CD14-positive monocyte (primary cell): Measurements from ENCODE around the gene XPR1. TPM values are rescaled to one million over a fixed set of nuclear protein-coding genes. Genes with fewer than 3 reads are reported as not detected.

Source experiments
- DNase-seq, 3 donors: peaks; one replicate each; pipeline ENCODE4 v3.0.0-alpha.2; 2011 to 2022
- H2AFZ ChIP-seq: 2 replicates; pipeline ENCODE4 v1.6.0; 2012; ENCODE audit warnings: mild to moderate bottlenecking, low read depth, low read length, inconsistent platforms; ENCODE audit not compliant: insufficient read depth, poor library complexity, severe bottlenecking
- H3K27ac ChIP-seq, 2 donors: 1 replicate in 1 of 2; 2 replicates in 1 of 2; pipeline ENCODE4 v1.5.1; 2012 to 2013; ENCODE audit warnings: low read length in 2 of 2, control low read depth in 1 of 2, inconsistent platforms in 1 of 2, low read depth in 1 of 2, mild to moderate bottlenecking in 1 of 2
- H3K27me3 ChIP-seq, 2 donors: one replicate each; pipeline versions ENCODE4 v1.6.0 to v1.6.1; 2011 to 2013; ENCODE audit warnings: low read length in 2 of 2; ENCODE audit not compliant: control insufficient read depth in 2 of 2, insufficient read depth in 2 of 2
- H3K36me3 ChIP-seq, 2 donors: replicated peaks in 1 of 2; 1 replicate in 1 of 2; 2 replicates in 1 of 2; pipeline versions ENCODE4 v1.5.1 to v1.6.1; 2012 to 2013; ENCODE audit warnings: low read length in 2 of 2, control low read depth in 1 of 2, inconsistent platforms in 1 of 2, mild to moderate bottlenecking in 1 of 2; ENCODE audit not compliant: insufficient read depth in 2 of 2, control insufficient read depth in 1 of 2
- H3K4me1 ChIP-seq, 2 donors: 1 replicate in 1 of 2; 2 replicates in 1 of 2; pipeline versions ENCODE4 v1.5.1 to v1.6.1; 2012 to 2013; ENCODE audit warnings: low read length in 2 of 2, control low read depth in 1 of 2, inconsistent platforms in 1 of 2, mild to moderate bottlenecking in 1 of 2, moderate library complexity in 1 of 2; ENCODE audit not compliant: insufficient read depth in 2 of 2, control insufficient read depth in 1 of 2
- H3K4me2 ChIP-seq: replicated peaks from 2 replicates; pipeline ENCODE3; 2012; ENCODE audit warnings: low read length, moderate library complexity, mild to moderate bottlenecking; ENCODE audit not compliant: poor library complexity, severe bottlenecking; ENCODE audit errors: extremely low read depth
- H3K4me3 ChIP-seq, 3 experiments: fragments of 200-600 bp in 1 of 3; sonication (generic) in 1 of 3; replicated peaks in 1 of 3; 1 replicate in 2 of 3; 2 replicates in 1 of 3; pipeline ENCODE4 v1.5.1; 2011 to 2013; ENCODE audit warnings: low read length in 3 of 3, mild to moderate bottlenecking in 3 of 3, control low read depth in 2 of 3, low read depth in 2 of 3, inconsistent platforms in 1 of 3, moderate library complexity in 1 of 3
- H3K79me2 ChIP-seq: 2 replicates; pipeline ENCODE4 v1.6.0; 2012; ENCODE audit warnings: mild to moderate bottlenecking, control low read depth, inconsistent platforms, low read length, moderate library complexity; ENCODE audit not compliant: insufficient read depth
- H3K9ac ChIP-seq: 2 replicates; pipeline ENCODE4 v1.6.0; 2017; ENCODE audit warnings: low read length, mild to moderate bottlenecking; ENCODE audit not compliant: insufficient read depth, poor library complexity, severe bottlenecking
- H3K9me3 ChIP-seq, 2 donors: replicated peaks in 1 of 2; 1 replicate in 1 of 2; 2 replicates in 1 of 2; pipeline versions ENCODE4 v1.5.1 to v1.6.1; 2012 to 2013; ENCODE audit warnings: low read length in 2 of 2, control low read depth in 1 of 2; ENCODE audit not compliant: control insufficient read depth in 1 of 2, insufficient read depth in 1 of 2
- H4K20me1 ChIP-seq: 2 replicates; pipeline ENCODE4 v1.6.0; 2012; ENCODE audit warnings: mild to moderate bottlenecking, low read length, control low read depth, moderate library complexity; ENCODE audit not compliant: insufficient read depth
- H3K27ac Mint-ChIP-seq, 7 donors: one replicate each; pipeline ENCODE4 v1.8.0; 2020; ENCODE audit warnings: mild to moderate bottlenecking in 7 of 7, mixed read lengths in 7 of 7, moderate library complexity in 6 of 7, inconsistent platforms in 2 of 7
- H3K27me3 Mint-ChIP-seq, 3 donors: one replicate each; pipeline ENCODE4 v1.8.0; 2021 to 2022; ENCODE audit warnings: low read depth in 3 of 3, mild to moderate bottlenecking in 3 of 3, mixed read lengths in 3 of 3, moderate library complexity in 3 of 3, inconsistent platforms in 1 of 3
- H3K36me3 Mint-ChIP-seq, 2 donors: one replicate each; pipeline ENCODE4 v1.8.0; 2020; ENCODE audit warnings: mixed read lengths in 2 of 2, inconsistent platforms in 1 of 2, mild to moderate bottlenecking in 1 of 2
- H3K4me1 Mint-ChIP-seq: one replicate; pipeline ENCODE4 v1.8.0; 2020; ENCODE audit warnings: mild to moderate bottlenecking, mixed read lengths
- H3K4me3 Mint-ChIP-seq, 2 donors: one replicate each; pipeline ENCODE4 v1.8.0; 2020; ENCODE audit warnings: mild to moderate bottlenecking in 2 of 2, mixed read lengths in 2 of 2, moderate library complexity in 1 of 2
- H3K9me3 Mint-ChIP-seq, 7 donors: one replicate each; pipeline ENCODE4 v1.8.0; 2020 to 2022; ENCODE audit warnings: mixed read lengths in 7 of 7, mild to moderate bottlenecking in 6 of 7, moderate library complexity in 6 of 7, inconsistent platforms in 2 of 7
- WGBS: methylation state at CpG from one replicate; pipeline ENCODE4 v1.1.5; 2013; ENCODE audit warnings: missing lambda C conversion rate; ENCODE audit not compliant: insufficient coverage; 5-methylcytosine and 5-hydroxymethylcytosine counted together
- intact Hi-C, 2 donors: fragments of 100-400 bp; cut with micrococcal nuclease; formaldehyde crosslinking; loops; one replicate each; pipeline versions ENCODE4 v1.15.0 to v1.15.1; 2023
- polyA plus RNA-seq, 3 donors: library from polyadenylated mRNA; depleted of rRNA in 1 of 3; unstranded in 2 of 3; stranded (reverse) in 1 of 3; fragments of 300-500 nt in 2 of 3; fragments of >200 nt in 1 of 3; fragmentation: Illumina TruSeq in 2 of 3; gene quantifications; 1 replicate in 2 of 3; 2 replicates in 1 of 3; pipeline ENCODE4 v1.2.3, GENCODE V29; 2012 to 2021
- TF ChIP-seq, protein P1 (sequence below): fragments of 200-600 bp; IDR thresholded peaks from one replicate; pipeline ENCODE4 v1.8.0; 2022; ENCODE audit warnings: antibody characterized with exemption, mild to moderate bottlenecking

The XPR1 gene
- polyA plus RNA-seq, 3 donors, result 4.7 to 12.5 (median 8.7) TPM

DNA sequence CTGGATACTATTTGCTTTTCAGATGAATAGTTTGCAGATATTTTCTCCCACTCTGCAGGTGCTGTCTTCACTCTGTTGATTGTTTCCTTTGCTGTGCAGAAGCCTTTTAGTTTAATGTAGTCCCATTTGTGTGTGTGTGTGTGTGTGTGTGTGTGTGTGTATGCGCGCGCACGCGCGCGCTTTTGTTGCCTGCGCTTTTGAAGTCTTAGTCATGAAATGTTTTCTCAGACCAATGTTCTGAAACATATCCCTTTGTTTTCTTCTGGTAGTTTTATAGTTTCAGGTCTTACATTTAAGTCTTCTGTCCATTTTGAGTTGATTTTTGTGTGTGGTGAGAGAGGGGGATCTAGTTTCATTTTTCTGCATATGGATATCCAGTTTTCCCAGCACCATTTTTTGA, 63.5 kb downstream of the XPR1 start:
- H3K4me2 ChIP-seq, result no peak overlapping the region
- H3K4me1 Mint-ChIP-seq, result no peaks in the 10 kb centered on the region
- H3K9ac ChIP-seq, result no peak overlapping the region
- 87% methylated on average over 3 of the region's 8 CpGs for WGBS
- TF ChIP-seq, protein P1, sequence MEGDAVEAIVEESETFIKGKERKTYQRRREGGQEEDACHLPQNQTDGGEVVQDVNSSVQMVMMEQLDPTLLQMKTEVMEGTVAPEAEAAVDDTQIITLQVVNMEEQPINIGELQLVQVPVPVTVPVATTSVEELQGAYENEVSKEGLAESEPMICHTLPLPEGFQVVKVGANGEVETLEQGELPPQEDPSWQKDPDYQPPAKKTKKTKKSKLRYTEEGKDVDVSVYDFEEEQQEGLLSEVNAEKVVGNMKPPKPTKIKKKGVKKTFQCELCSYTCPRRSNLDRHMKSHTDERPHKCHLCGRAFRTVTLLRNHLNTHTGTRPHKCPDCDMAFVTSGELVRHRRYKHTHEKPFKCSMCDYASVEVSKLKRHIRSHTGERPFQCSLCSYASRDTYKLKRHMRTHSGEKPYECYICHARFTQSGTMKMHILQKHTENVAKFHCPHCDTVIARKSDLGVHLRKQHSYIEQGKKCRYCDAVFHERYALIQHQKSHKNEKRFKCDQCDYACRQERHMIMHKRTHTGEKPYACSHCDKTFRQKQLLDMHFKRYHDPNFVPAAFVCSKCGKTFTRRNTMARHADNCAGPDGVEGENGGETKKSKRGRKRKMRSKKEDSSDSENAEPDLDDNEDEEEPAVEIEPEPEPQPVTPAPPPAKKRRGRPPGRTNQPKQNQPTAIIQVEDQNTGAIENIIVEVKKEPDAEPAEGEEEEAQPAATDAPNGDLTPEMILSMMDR, result no peak
- H3K4me3 ChIP-seq, result no peak overlapping the region
- peaks cover 0 to 13% of the 10 kb centered on the region in 2 donors for H3K9me3 ChIP-seq
- H4K20me1 ChIP-seq, result no peaks in the 10 kb centered on the region
- no peaks in the 10 kb centered on the region for H3K27me3 ChIP-seq
- H3K9me3 Mint-ChIP-seq, result peaks cover 19 to 28% (median 24%) of the 10 kb centered on the region in 7 donors
- no peak for DNase-seq
- H3K27ac Mint-ChIP-seq, result no peak overlapping the region
- H3K4me1 ChIP-seq, result no peaks in the 10 kb centered on the region
- intact Hi-C loops, result no loop called here
- peaks cover 4 to 11% of the 10 kb centered on the region in 2 donors for H3K36me3 Mint-ChIP-seq
- no peak overlapping the region for H3K4me3 Mint-ChIP-seq
- H3K27me3 Mint-ChIP-seq, result peaks cover 0 to 1% (median 0%) of the 10 kb centered on the region in 3 donors
- H3K27ac ChIP-seq, result no peak overlapping the region
- H3K79me2 ChIP-seq, result no peaks in the 10 kb centered on the region
- no peaks in the 10 kb centered on the region for H3K36me3 ChIP-seq
- no peak overlapping the region for H2AFZ ChIP-seq

DNA sequence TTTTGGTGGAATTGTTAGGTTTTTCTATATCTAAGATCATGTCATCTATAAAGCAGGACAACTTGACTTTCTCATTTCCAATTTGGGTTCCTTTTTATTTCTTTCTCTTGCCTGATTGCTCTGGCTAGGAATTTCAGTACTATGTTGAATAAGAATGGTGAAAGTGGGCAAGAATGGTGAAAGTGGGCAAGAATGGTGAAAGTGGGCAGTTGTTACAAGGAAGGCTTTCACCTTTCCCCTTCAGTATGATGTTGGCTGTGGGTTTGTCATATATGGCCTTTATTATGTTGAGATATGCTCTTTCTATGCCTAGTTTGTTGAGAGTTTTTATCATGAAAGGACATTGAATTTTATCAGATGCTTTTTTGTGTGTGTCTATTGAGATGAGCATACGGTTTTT, 64.5 kb downstream of the XPR1 start:
- no CpG with 5 or more reads among the region's 1 CpG for WGBS
- Mint-ChIP-seq H3K27me3 (peaks cover 0 to 1% (median 0%) of the 10 kb centered on the region in 3 donors), H3K4me1 (no peaks in the 10 kb centered on the region), H3K9me3 (peaks cover 19 to 28% (median 24%) of the 10 kb centered on the region in 7 donors), H3K4me3 (no peak overlapping the region), H3K27ac (no peak overlapping the region), H3K36me3 (peaks cover 4 to 11% of the 10 kb centered on the region in 2 donors)
- H3K9ac ChIP-seq, result no peak overlapping the region
- no peaks in the 10 kb centered on the region for H3K36me3 ChIP-seq
- H3K4me3 ChIP-seq, result no peak overlapping the region
- no peak for DNase-seq
- H2AFZ ChIP-seq, result no peak overlapping the region
- H3K27ac ChIP-seq, result no peak overlapping the region
- H4K20me1 ChIP-seq, result no peaks in the 10 kb centered on the region
- TF ChIP-seq, protein P1, result no peak
- H3K4me2 ChIP-seq, result no peak overlapping the region
- peaks cover 0 to 13% of the 10 kb centered on the region in 2 donors for H3K9me3 ChIP-seq
- H3K27me3 ChIP-seq, result no peaks in the 10 kb centered on the region
- no peaks in the 10 kb centered on the region for H3K79me2 ChIP-seq
- intact Hi-C loops, result no loop called here
- no peaks in the 10 kb centered on the region for H3K4me1 ChIP-seq
